HG02884 (cell line): ENCODE data around the gene NKPD1.

Experiments used
- ATAC-seq: cut with Tn5 transposase; IDR thresholded peaks from one replicate; pipeline ENCODE4 v1.9.1; 2021; ENCODE audit warnings: mild to moderate bottlenecking, moderate library complexity; ENCODE audit not compliant: unreplicated experiment

NKPD1 gene

DNA sequence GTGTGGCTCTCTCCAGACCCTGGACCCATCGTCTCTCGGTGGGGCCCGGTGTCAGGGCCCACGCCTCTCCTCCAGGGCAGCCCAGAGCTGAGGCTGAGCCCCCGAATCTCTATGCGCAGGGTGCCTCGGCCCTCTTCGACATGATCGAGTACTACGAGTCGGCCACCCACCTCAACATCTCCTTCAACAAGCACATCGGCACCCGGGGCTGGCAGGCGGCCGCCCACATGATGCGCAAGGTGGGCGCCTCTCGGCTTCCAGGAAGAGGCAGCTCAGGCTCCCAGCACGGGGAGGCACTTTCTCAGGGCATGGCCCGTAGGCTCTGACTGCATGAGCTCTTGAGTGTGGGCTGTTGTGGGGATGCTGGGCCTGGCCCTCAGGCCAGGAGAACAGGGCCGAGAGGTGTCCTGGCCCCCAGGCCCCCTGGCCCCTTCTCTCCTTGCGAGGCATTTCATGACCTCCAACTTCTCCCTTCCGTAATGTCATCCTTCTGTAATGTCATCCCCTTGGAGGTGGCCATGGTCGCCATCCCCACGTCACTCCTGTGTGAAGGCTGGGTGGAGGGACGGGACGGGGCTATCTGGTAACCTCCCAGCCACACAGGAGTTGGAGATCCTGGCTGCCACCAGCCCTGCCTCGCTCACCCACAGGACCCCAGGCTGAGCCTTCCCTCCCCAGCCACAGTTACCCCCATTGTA, 19.4 kb downstream of the NKPD1 start:
- ATAC-seq = no peak

DNA sequence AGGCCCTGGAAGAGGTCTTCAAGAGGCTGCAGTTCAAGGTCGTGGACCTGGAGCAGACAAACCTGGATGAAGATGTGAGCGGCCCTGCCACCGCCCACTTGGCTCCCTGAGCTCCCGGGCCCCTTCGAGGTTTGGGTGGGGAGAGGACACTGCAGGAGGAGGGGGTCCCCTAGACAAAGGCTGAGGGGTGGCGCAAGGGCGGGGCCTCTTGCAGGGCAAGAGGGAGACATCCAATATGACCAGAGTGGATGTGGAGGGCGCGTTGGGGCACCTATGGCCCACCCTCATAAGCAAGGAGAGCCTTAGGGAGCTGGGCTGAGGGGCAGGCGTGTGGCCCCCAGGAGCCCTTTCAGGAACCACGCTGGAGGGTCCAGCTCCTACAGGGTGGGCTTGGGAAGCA, 20.2 kb downstream of the NKPD1 start:
- ATAC-seq = no peak

DNA sequence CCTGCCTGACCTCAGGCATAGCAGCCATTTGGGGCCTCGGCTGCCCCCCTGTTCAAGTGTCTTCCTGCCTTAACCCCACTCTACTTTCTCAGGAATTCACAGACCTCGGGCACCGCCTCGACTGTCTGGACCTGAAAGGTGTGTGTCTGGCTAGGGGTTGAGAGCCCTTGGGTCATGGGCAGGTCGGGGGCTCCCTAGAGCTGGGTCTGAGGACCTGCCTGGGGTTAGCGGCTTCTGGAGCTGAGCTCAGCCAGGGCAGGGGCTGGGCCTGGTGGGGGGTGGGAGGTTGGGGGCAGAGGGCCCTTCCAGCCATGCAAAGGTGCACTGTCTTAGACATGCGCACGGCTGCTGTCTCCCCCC, 20.7 kb downstream of the NKPD1 start:
- ATAC-seq = no peak

DNA sequence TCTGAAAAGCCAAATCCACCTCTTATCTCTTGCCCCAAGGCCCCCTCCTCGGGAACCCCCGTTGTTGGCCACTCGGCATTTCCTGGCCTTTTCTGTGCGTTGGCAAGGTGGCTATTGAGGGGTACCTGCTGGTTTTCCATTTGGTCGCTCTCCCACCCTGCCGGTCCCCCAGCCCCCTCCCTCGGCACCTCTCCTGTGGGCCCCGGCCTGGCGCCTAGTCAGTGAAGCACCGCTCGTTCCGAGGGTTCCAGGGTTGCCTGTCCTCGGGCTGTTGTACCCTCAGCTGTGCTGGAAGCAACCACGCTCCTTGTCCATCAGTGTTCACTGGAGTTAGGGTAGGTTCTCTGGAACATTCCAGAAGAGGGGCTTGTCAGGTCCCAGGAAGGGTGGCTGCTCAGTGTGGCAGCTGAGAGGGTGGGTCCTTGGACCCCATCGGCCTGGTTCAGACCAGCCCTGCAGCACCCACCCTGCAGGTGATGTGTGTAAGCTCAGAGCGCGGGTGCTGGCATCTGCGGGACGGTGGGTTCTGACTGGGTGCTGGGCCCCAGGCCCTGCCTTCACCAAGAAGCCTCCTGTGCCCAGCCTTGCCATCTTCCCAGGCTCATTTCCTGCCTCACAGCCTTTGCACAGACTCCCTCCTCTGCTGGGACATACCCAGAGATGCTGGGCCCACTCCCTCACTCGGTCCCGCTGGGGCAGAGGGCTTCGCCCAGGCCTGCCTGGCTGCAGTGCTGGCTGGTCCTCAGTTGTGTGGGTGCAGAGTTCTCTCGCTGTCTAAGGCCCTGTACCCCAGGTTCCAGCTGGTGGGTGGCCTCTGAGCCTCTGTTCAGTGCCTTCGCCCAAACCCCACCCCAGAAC, 21.3 kb downstream of the NKPD1 start:
- ATAC-seq = no peak

DNA sequence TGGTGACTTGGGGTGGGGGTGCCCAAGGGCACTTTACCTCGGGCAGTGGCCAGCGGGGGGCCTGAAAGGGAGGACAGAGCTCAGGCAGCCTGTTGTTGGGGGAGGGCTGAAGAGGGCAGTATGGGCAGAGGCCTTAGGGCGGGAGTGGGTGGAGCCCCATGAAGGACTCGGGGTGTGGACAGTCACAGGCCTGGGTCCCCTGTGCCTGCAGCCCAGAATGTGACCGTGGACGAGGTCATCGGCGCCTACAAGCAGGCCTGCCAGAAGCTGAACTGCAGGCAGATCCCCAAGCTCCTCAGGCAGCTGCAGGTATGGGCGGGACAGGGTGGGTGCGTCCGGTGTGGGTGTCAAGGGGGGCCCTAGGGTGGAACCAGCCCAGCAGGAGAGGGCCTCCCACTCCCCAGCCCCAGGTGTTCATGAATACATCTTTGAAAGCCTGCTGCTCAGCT, 22.5 kb downstream of the NKPD1 start:
- ATAC-seq = no peak

DNA sequence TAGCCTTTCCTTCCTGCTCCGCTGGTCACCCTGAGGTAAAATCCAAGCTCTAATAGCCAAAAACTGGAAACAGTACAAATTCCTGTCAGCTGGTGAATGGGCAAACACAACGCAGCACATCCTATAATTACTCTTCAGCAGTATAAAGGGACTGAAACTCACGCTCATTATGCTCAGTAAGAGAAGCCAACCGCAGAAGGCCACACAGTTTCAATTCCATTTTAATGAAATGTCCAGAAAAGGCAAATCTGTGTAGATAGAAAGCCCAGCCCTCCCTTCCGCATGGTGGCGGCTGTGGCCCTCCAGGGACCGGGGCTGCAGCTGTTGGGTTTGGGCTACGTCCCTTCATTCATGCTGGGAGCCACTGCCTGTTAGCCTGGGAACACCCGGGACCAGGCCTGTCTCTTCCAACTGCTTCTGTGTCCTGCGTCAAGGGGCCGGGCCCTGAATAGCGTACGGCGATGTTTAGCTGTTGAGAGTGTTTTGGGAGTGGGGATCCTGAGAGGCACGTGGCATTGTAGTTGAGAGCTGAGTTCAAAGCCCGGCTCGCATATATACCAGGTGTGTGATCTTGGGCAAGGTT, 23.5 kb downstream of the NKPD1 start:
- ATAC-seq = no peak

DNA sequence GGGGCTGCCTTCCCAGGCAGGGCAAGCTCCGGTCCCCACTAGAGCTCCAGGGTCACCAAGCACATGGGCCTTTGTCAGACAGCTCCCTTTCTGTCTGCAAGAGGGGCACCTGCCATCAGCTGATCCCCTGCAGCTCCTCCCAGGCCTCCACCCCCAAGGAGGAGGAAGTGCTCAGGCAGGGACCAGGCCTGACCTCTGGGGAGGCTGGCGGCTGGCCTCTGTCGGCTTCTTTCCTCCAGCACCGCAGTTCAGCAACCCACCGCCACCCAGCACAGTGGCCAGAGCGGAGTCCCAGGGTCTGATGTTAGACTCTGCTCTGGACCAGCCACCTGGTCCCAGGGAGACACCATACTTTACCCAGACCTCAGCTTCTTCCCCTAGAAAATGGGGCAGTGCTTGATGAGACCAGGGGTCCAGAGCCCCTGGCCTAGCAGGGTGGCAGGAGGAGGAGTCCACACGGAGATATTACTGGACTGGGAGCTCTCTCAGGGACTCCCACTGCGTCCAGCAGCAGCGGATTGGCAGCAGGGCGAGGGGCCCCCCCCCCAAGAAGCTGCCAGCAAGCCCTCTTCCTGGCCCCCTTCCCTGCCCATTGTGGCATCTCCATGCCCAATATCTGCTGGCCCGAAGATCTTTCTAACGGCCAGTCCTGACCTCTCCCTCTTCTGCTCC, 24.1 kb downstream of the NKPD1 start:
- no peak for ATAC-seq

DNA sequence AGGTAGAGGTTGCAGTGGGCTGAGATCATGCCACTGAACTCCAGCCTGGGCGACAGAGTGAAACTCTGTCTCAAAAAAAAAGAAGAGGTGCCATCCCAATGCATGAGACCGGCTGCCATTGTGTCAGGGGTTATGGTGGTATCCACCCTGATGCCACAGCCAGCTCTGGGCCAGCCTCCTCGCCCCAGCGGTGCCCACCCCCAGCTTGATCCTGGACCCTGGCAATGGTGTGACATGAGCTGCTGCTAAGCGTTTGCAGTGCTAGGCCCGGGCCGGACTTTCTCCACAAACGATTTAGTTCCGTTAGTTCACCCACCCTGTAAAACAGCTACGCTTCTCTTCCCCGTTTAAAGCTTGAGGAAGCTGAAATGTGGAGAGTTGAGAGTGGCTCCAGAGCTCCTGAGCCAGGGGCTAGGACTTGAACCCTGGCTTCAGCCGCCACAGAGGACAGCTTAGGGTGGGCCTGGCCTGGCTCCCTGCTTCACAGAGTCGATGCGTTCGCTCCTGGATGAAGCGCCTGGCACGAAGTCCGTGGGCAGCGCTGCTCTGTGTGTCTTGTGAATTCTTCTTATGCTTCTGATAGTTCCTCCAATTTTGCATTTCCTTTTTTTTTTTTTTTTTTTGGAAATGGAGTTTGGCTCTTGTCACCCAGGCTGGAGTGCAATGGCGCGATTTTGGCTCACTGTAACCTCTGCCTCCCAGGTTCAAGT, 25.5 kb downstream of the NKPD1 start:
- ATAC-seq = no peak

DNA sequence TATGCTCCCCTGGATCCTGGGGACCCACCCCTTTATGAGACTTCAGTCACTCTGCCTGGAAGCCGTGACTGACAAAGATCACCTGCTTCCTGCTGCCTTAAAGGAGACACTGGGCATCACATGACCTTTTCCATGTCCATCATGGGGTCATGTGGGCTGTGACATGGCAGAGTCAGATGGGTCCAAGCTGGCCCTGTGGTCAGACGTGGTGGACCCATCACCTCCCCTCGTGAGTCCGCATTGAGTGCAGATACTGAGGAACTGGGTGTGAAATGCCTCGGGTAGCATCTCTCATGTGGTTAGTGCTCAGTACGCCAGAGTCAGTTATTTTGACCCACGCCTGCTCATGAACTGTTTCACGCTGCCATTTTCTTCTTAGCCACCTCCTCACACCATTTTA, 27.1 kb downstream of the NKPD1 start:
- ATAC-seq = no peak

DNA sequence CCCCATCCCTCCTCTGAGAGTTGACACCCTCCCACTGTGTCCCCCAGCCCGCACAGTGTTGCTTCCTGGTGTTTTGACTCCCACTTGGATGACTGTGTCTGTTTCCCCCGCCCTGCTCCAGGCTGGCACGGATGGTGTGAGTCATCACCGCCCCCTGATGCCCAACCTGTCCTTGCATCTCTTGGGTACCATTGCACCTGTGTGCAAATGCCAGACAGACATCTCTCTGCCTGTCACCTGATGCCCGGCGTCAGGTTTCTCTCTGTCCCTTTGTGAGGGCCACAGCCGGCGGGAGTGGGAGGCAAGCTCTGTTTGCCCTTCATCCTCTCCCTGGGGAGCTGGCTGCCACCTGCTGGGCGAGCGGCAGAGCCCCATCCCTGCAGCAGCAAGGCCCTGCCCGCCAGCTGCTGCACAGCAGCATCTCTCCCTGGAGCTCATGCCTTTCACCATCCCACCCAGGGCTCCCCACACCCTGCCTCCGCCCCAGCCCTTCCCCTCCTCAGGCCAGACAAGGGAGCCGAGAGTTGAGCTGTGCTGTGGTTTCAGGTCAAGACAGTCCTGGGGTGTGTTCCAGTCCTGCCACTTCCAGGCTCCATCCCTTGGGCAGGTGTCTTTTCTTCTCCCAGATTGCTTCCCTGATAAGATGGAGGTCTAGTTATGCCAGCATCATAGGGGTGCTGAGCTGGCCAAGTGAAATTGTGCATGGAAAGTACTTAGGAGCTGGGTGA, 29.7 kb downstream of the NKPD1 start:
- no peak for ATAC-seq

DNA sequence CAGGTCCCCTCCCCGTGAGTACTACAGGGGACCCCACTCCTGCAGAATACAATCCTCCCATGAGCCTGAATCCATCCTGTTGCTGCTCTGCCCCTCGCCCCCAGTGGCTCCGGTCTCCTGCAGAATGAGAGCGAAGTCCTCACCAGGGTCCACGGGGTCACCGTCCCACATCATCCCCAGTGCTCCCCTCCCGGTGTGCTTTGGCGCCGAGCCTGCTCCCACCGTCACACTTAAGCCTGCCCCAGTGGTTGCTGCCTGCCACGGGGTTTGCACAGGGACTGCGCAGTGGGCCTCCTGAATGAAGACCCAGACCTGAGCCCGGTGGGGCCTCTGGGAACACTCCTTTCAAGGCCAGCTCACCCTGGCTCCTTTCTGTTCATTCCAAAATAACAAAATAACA, 30.5 kb downstream of the NKPD1 start:
- ATAC-seq = no peak

DNA sequence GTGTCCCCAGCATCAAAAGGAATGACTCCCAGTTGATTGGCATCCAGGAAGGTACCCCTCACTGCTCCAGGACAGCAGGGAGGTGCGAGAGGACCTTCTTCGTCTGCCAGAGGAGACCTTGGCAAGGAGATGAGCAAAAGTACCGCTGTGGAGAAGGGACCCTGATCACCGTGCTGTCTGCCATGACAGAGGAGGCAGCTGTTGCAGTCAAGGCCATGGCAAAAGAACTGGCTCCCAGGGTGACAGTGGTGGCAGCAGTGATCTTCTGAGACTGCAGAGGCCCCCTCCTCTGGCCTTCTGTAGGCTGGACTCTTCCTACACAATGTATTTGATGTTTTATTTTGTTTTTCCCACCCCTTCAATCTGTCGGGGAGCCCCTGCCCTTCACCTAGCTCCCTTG, 32.0 kb downstream of the NKPD1 start:
- ATAC-seq = no peak

DNA sequence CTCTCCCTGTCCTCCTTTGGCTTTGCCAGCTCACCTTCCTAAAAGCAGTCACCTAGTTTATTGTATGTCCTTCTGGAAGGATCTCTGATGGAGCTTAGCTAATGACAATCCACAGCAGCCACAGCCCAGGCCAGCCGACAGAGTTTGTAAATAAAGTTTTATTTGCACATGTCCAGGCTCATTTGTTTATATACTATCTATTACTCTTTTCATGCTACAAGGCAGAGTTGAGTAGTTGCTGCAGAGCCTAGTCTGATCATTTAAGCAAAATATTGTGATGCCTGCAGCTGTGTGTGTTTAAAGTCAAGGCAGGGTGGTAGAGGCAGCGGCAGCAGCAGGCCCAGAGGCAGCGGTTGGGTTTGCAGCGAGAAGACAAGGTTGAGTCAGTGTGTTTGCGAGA, 32.6 kb downstream of the NKPD1 start:
- ATAC-seq = no peak

DNA sequence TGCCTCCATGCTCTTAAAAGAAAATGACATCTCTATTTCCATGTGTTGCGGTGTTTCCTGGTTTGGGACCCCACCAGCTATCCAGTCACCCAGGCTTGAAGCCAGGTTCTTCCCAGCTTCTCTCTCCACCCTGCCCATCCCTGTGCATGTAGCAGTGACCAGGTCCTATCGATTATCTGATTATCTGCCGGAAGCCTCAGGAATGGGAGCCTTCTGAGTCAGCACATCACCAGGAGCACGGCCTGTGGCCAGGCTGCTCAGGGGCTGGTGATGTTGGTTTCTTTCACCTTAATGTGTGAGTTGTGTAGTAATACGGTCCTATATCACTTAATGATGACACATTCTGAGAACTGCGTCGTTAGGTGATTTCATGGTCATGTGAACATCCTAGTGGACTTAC, 34.1 kb downstream of the NKPD1 start:
- no peak for ATAC-seq

DNA sequence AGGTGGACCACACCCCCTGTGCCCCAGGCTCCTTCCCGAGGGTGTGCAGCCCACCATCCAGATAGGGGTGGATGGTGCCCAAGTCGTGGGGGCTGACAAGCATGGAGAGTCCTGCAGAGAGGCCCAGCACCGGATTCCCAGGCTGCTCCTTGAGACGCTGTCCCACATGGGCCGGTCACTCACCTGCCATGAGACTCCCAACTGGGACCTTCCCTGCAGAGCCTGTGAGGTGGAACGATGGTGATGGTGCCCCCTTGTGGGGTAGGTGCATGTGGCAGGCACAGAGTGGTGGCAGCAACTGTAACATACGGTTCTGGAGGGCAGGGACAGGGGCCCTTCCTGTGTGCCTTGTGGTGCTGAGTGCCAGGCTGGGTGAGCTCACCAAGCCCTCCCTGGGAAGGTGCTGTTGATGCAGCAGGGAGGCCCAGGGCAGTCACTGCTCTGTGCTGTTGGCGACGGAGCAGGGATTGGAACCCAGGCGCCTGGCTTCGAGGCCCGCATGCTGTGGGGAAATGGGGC, 34.7 kb downstream of the NKPD1 start:
- no peak for ATAC-seq

DNA sequence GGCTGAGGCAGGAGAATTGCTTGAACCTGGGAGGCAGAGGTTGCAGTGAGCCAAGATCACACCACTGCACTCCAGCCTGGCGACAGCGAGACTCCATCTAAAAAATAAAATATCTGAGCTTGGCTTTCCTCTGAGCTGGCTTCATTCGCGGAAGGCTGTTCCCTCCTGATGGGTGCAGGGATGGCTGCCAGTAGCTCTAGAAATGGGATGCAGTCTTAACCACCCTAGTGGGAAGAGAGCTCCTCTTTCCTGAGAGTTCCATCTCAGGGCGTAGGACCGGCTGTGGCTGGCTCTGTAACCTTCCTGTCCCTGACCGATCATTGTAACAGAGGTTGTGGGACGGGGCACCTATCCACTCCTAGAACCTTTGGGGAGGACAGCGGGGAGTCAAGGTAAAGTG, 35.4 kb downstream of the NKPD1 start:
- ATAC-seq = no peak

DNA sequence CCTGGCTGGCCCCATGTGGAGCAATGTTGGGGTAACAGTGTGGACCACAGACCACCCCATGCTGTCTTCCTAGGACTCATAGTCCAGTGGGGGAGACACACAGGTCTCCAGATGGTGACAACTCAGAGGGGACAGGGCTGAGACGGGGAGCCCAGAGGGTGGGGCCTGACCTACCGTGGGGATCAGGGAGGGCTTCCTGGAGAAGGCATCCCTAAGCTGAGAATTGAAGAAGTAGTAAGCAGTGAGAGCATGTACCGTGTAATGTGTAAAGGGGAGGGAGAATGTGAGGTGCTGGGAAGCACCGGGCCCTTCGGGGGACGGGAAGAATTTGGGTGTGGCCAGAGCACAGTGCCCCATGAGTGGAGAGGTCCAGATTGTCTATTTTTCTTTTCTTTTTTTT, 36.8 kb downstream of the NKPD1 start:
- ATAC-seq = no peak

DNA sequence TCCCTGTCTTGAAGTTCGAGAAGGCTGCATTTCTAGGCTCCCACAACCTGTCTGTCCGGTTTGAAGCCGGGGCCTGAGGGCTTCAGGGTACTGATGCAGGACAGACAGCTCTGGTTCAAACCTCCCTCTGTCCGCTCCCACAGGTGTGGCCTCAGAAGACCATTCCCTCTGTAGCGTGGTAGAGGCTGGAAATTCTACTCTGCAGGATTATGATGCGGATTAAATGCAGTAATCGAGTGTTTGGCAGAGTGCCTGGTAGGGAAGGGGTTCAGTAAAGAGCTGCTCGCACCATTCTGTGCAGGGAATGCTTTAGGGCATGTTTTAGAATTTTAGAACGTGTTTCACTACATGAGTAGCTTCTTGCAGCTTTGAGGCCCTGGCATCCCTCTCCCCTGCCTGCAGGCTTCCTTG, 37.3 kb downstream of the NKPD1 start:
- no peak for ATAC-seq

DNA sequence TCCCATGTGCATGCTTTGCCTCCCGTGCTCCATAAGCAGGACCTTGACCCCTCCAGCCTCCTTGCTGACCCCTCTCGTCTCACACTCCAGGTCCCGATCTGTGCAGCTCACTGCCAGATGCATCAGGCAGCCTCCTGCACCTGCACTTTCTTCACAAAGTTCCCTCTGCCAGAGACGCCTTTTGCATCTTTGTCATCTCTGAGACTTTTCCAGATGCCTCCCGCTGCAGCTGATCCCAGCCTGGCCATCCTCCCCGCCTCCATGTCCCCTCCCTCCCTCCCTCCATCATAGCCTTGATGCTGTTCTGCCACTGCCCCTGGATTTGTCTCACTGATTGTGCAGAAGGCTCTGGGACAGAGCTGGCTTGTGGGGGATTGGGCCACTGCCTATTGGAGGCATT, 38.0 kb downstream of the NKPD1 start:
- no peak for ATAC-seq

DNA sequence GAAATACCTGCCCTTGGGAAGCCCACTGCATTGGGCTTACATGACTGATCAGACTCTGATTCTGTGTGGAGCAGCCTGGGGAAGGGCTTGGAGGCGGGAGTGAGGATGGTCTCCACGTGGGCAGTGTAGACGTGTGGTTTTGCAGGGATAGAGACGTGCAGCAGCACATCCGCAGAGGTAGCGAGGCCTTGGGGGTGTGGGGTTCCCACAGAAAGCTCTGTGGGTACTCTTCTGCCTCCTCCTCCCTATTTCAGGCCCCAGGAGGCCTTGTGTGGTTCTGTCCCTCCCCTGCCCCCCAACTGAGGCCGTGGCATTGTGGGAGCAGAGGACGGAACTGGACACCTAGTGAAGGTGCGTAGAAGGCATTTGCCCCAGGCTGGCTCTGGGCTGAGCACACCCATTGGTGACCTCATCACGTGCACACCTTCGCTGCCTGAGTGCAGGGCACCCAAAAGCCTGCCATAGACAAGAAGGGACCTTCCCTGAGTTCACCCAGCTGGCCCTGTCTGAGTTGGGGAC, 38.9 kb downstream of the NKPD1 start:
- no peak for ATAC-seq
